ENCODE results near the gene PDIK1L. TPM values are rescaled to one million over a fixed set of nuclear protein-coding genes. Genes with fewer than 3 reads are reported as not detected.

Gene PDIK1L
- total RNA-seq, 4 donors from 2014 or later: 3.2 to 7.6 (median 4.6) TPM

- ATAC-seq (ENCODE audit: low FRiP score): no peak
- TF ChIP-seq, protein P1, sequence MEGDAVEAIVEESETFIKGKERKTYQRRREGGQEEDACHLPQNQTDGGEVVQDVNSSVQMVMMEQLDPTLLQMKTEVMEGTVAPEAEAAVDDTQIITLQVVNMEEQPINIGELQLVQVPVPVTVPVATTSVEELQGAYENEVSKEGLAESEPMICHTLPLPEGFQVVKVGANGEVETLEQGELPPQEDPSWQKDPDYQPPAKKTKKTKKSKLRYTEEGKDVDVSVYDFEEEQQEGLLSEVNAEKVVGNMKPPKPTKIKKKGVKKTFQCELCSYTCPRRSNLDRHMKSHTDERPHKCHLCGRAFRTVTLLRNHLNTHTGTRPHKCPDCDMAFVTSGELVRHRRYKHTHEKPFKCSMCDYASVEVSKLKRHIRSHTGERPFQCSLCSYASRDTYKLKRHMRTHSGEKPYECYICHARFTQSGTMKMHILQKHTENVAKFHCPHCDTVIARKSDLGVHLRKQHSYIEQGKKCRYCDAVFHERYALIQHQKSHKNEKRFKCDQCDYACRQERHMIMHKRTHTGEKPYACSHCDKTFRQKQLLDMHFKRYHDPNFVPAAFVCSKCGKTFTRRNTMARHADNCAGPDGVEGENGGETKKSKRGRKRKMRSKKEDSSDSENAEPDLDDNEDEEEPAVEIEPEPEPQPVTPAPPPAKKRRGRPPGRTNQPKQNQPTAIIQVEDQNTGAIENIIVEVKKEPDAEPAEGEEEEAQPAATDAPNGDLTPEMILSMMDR (IDR thresholded peaks at IDR 0.05): no peak
- DNase-seq (ENCODE audit: low spot score): no peak
Measured at GRCh38 chr1:26134466-26134865, 22.8 kb downstream of the PDIK1L start.

DNA sequence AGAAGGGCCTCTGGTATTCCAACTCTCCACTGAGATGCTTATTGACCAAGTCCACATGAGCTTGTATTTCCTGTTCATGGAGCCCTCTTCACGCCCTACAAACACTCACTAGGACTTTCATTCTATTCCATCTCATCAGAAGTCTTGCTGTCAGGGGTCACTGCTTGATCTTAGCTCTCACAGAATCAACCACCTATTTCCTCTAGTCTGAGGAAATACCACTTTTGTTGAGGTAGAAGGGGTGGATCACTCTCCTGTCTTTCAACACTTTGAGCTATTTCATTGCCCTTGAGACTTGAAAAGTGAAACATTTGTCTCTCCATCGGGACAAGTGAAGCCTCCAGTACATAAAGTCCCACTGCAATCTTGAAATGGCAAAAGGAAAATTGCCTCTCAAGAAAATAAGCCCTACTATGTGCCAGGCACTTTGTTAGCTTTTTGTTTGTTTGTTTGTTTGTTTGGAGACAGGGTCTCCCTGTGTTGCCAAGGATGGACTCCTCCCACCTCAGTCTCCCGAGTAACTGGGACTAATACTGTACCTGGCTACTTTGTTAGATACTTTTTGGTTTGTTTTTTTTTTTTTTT, 27.4 kb downstream of the PDIK1L start:
- no peak for ATAC-seq (ENCODE audit: low FRiP score)
- DNase-seq (ENCODE audit: low spot score): no peak
- TF ChIP-seq, protein P1 (IDR thresholded peaks at IDR 0.05): no peak

DNA sequence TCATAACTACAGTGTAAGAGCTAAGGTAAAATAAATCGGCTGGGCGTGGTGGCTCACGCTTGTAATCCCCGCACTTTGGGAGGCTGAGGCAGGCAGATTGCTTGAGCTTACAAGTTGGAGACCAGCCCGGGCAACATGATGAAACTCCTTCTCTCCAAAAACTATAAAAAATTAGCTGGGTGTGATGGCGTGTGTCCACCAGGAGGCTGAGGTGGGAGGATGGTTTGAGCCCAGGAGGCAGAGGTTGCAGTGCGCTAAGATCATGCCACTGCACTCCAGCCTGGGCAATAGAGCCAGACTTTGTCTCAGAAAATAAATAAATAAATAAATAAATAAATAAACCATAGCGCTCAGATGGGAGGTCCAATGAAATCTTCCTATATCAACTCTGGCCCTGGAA, 30.5 kb downstream of the PDIK1L start:
- DNase-seq (ENCODE audit: low spot score) (no peak), ATAC-seq (ENCODE audit: low FRiP score) (no peak)
- TF ChIP-seq, protein P1 (IDR thresholded peaks at IDR 0.05): no peak

- peak; percentile 65 for DNase-seq (ENCODE audit: low spot score)
- TF ChIP-seq, protein P1 (IDR thresholded peaks at IDR 0.05): no peak
- ATAC-seq (ENCODE audit: low FRiP score): peak; percentile 91
Measured at GRCh38 chr1:26145041-26145959, 33.7 kb downstream of the PDIK1L start.

DNA sequence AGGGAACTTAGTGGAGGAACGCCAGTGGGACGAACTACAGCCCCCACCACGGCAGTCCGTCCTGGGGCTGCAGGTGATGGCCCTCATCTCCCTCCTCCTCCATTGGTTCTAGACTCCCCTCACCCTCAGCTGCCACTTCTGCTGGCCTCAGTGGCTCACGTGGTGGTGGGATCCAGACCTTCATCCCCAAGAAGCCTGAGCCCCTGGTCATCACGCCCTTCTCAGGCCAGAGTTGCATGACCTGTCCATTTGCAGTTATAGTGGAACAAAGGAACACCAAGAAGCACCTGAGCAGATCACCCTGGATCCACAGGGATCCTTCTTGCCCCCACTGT, 34.3 kb downstream of the PDIK1L start:
- DNase-seq (ENCODE audit: low spot score): no peak

GRCh38 chr1:26148887-26149286, 37.3 kb downstream of the PDIK1L start:
- TF ChIP-seq, protein P1 (IDR thresholded peaks at IDR 0.05): no peak
- no peak for DNase-seq (ENCODE audit: low spot score)
- no peak for ATAC-seq (ENCODE audit: low FRiP score)

More for the DNA sequence above, 34.3 kb downstream of the PDIK1L start:
- no peak for ATAC-seq (ENCODE audit: low FRiP score)
- TF ChIP-seq, protein P1 (IDR thresholded peaks at IDR 0.05): no peak
